ENCODE results near the gene LIME1. TPM values are rescaled to one million over a fixed set of nuclear protein-coding genes. Genes with fewer than 3 reads are reported as not detected.
A peak's percentile ranks its signal among the peaks of the same experiment; 100 is the strongest.

Gene LIME1
- total and polyA plus RNA-seq, 9 of the 15 experiments (the other 6 are each of a cell fraction or from before 2014, with no cell fraction given) = 0.11 to 17.1 (median 2.8) TPM; not detected in 2

DNA sequence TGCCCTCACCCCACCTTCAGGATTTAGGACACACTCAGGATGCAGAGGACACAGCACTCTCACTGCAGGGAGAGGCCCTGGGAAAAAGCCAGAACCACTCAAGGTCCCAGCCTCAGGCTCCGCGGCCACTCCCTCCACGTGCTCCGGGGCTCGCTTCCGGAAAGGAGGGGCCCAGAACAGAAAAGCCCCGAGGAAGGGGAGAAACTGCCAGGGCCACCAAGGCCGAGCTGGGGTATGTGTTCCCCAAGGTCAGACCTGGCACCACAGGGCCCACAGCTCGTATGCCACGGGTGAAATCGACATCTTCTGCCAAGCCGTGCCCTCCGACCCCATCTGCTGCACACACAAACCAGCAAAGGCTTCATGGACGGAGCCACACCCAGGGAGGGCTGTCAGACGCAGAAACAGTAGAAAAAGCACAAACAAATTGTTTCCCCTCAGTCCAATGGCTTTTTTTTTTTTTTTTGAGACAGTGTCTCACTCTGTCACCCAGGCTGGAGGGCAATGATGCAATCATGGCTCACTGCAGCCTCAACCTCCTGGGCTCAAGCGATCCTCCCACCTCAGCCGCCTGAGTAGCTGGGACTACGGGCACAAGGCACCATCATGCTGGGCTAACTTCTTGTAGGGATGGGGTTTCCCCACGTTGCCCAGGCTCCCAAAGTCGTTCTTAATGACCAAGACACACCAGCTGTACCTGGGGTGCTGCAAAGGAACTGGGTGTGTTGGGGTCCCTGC, 36.5 kb downstream of the LIME1 start (continued):
- TF ChIP-seq CHD7 (IDR thresholded peaks at IDR 0.05; ENCODE audit: low read depth, low read length) (no peak), MNT (conservative IDR thresholded peaks at IDR 0.05) (peak; percentile 47 to 65), HMG20B (CRISPR knock-in tag; IDR thresholded peaks at IDR 0.05) (no peak), MYC (IDR thresholded peaks at IDR 0.05; ENCODE audit: low read depth, low read length) (0 out of 2 replicates have a peak, but pooled peaks have one; percentile 23), MYC (CRISPR knock-in tag; IDR thresholded peaks at IDR 0.05; ENCODE audit: borderline replicate concordance, low read depth) (no peak), SRSF7 (optimal IDR thresholded peaks at IDR 0.05; ENCODE audit: low read depth, low read length) (no peak), NR2C1 (IDR thresholded peaks at IDR 0.05) (peak; percentile 69; the same call in 1 of the 2 replicates), NR2C1 (tag; IDR thresholded peaks at IDR 0.05) (peak; percentile 53; the same call in 1 of the 2 replicates), CHCHD3 (CRISPR knock-in tag; IDR thresholded peaks at IDR 0.05) (no peak), RBFOX2 (IDR thresholded peaks at IDR 0.05; ENCODE audit: low read depth, low read length) (peak; percentile 38; the same call in 1 of the 2 replicates), IFI16 (CRISPR knock-in tag; IDR thresholded peaks at IDR 0.05) (no peak), MXI1 (IDR thresholded peaks at IDR 0.05; ENCODE audit: low read depth, low read length) (no peak)
